Measurements from ENCODE around the gene DIPK2A. TPM values are rescaled to one million over a fixed set of nuclear protein-coding genes. Genes with fewer than 3 reads are reported as not detected.

DIPK2A gene
- total and polyA plus RNA-seq, 2 of the 13 experiments (the other 11 are each of a cell fraction or from before 2014, with no cell fraction given), result 5.8 to 8.0 TPM

DNA sequence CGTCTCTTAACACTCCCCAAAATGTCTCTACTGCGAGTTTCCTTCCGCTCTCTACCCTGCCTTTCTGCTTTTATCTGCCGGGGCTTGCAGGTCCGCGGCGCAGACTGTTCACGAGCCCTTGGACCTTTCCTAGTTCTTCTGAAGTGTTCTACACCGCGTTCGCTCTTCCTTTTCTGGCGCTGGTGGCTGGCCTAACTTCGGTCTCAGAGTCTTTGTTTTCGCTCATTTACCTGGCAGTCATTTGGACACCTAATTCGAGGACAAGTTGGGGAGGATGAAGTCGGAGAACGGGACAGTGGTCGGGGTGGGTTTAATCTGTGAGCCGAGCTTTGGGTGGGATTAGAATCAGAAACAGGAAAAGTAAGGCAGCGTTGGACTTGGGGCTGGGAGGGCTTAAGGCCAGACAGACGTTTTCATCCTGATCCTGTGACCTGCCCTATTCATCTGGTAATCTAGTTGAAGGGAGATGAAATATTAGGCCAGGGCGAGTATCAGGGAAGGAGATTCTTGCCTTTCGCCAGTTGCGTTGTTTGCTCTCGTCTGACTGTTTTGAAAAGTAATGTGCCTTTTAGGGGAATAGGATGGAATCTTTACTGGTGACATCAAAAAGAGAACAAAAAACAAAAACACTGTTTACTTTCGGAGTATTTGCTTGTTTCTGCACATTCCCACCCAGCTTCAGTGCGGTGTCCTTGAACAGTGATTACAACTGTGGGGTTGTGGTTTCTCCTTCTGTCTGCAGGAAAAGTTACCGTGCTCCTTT is 1.8 kb downstream of the DIPK2A start (continued):
- TF ChIP-seq TARDBP (CRISPR knock-in tag; IDR thresholded peaks at IDR 0.05) (peak; percentile 19; the same call in 1 of the 2 replicates), ZNF296 (CRISPR knock-in tag; conservative IDR thresholded peaks at IDR 0.05) (no peak), TOE1 (CRISPR knock-in tag; IDR thresholded peaks at IDR 0.05) (no peak), GATAD1 (CRISPR knock-in tag; IDR thresholded peaks at IDR 0.05) (0 out of 2 replicates have a peak, but pooled peaks have one; percentile 13), POGK (CRISPR knock-in tag; conservative IDR thresholded peaks at IDR 0.05) (no peak), ZBTB8A (CRISPR knock-in tag; IDR thresholded peaks at IDR 0.05; ENCODE audit: borderline replicate concordance, low read depth) (no peak), SNRNP70 (IDR thresholded peaks at IDR 0.05; ENCODE audit: low read depth, low read length) (no peak), ZNF331 (CRISPR knock-in tag; IDR thresholded peaks at IDR 0.05) (peak; percentile 42; the same call in 1 of the 2 replicates), HOXA7 (CRISPR knock-in tag; IDR thresholded peaks at IDR 0.05) (no peak), RBFOX2 (IDR thresholded peaks at IDR 0.05; ENCODE audit: low read depth, low read length) (no peak), THRA (CRISPR knock-in tag; IDR thresholded peaks at IDR 0.05; ENCODE audit: borderline replicate concordance) (0 out of 2 replicates have a peak, but pooled peaks have one; percentile 26), FOXA3 (CRISPR knock-in tag; IDR thresholded peaks at IDR 0.05) (peak; percentile 78), ZNF619 (CRISPR knock-in tag; IDR thresholded peaks at IDR 0.05) (no peak), MATR3 (CRISPR knock-in tag; IDR thresholded peaks at IDR 0.05) (no peak), ZNF251 (CRISPR knock-in tag; IDR thresholded peaks at IDR 0.05) (no peak), RBM22 (optimal IDR thresholded peaks at IDR 0.05; ENCODE audit: low read length) (no peak), NR2F1 (CRISPR knock-in tag; IDR thresholded peaks at IDR 0.05) (no peak), NFE2L1 (CRISPR knock-in tag; IDR thresholded peaks at IDR 0.05; ENCODE audit: borderline replicate concordance) (no peak), STAT5B (CRISPR knock-in tag; IDR thresholded peaks at IDR 0.05) (no peak), RELA (CRISPR knock-in tag; IDR thresholded peaks at IDR 0.05) (no peak), ZNF790 (CRISPR knock-in tag; IDR thresholded peaks at IDR 0.05; ENCODE audit: borderline replicate concordance) (no peak), ZNF546 (CRISPR knock-in tag; conservative IDR thresholded peaks at IDR 0.05) (no peak), RARA (CRISPR knock-in tag; IDR thresholded peaks at IDR 0.05) (peak; percentile 30; the same call in 1 of the 2 replicates), TGIF2 (CRISPR knock-in tag; IDR thresholded peaks at IDR 0.05) (peak; percentile 43; the same call in 1 of the 2 replicates)
- TF ChIP-seq, protein P1, sequence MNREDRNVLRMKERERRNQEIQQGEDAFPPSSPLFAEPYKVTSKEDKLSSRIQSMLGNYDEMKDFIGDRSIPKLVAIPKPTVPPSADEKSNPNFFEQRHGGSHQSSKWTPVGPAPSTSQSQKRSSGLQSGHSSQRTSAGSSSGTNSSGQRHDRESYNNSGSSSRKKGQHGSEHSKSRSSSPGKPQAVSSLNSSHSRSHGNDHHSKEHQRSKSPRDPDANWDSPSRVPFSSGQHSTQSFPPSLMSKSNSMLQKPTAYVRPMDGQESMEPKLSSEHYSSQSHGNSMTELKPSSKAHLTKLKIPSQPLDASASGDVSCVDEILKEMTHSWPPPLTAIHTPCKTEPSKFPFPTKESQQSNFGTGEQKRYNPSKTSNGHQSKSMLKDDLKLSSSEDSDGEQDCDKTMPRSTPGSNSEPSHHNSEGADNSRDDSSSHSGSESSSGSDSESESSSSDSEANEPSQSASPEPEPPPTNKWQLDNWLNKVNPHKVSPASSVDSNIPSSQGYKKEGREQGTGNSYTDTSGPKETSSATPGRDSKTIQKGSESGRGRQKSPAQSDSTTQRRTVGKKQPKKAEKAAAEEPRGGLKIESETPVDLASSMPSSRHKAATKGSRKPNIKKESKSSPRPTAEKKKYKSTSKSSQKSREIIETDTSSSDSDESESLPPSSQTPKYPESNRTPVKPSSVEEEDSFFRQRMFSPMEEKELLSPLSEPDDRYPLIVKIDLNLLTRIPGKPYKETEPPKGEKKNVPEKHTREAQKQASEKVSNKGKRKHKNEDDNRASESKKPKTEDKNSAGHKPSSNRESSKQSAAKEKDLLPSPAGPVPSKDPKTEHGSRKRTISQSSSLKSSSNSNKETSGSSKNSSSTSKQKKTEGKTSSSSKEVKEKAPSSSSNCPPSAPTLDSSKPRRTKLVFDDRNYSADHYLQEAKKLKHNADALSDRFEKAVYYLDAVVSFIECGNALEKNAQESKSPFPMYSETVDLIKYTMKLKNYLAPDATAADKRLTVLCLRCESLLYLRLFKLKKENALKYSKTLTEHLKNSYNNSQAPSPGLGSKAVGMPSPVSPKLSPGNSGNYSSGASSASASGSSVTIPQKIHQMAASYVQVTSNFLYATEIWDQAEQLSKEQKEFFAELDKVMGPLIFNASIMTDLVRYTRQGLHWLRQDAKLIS (CRISPR knock-in tag; IDR thresholded peaks at IDR 0.05), result no peak

Data from HepG2 (cell line).